Measurements from ENCODE around the gene EPHB1. TPM values are rescaled to one million over a fixed set of nuclear protein-coding genes. Genes with fewer than 3 reads are reported as not detected.

EPHB1 gene
- total and polyA plus RNA-seq, 12 donors, result 0.07 to 3.4 (median 1.6) TPM

DNA sequence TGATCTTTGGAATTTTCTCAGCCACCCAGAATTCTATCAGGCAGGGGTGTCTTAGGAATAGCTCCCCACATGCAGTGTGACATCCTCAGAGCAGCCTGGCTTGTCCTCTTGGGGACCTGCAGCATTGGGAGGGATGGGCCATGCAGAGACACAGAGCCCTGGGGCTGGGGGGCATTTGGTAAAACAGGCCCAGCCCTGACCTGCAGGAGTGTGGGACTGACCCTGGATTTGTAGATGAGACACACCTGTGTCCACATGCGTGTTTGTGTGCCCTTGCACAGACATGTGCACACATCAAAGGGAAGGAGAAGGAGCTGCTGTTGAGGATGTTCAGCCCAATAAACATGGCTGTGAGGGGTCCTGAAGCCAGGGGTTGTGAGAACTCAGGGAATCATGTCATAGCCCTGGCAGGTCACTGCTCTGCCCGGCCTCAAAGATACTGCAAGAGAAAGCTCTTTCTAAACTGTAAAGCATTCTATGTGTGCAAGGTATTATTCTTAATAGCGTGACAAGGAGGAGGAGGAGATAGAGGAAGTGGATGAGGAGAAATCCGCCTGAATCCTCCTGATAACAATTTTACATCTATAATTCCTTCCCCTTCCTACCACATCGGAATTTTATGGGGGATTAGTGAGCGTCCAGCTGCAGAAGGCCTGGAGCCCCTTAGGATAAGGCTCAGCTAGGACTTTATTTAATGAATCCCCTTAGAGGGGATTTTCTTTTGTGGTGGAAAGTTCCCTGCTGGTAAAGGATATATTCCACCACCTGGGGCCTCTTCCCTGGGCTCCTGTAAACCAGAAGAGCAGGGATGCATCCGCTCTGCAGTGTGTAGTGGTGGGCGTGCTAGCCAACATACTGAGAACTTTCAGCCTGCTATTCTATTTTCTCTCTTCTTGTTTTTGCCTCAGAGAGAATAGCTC is 245.5 kb downstream of the EPHB1 start:
- no peak for DNase-seq
- ATAC-seq, result no peak
- WGBS, 2 donors, result 85 to 86% methylated on average over 8 of the region's 8 CpGs
- H3K4me3 ChIP-seq, result no peak overlapping the region
- peaks cover 0 to 12% (median 0%) of the 10 kb centered on the region in 9 donors for H3K4me1 ChIP-seq
- TF ChIP-seq, protein P1, sequence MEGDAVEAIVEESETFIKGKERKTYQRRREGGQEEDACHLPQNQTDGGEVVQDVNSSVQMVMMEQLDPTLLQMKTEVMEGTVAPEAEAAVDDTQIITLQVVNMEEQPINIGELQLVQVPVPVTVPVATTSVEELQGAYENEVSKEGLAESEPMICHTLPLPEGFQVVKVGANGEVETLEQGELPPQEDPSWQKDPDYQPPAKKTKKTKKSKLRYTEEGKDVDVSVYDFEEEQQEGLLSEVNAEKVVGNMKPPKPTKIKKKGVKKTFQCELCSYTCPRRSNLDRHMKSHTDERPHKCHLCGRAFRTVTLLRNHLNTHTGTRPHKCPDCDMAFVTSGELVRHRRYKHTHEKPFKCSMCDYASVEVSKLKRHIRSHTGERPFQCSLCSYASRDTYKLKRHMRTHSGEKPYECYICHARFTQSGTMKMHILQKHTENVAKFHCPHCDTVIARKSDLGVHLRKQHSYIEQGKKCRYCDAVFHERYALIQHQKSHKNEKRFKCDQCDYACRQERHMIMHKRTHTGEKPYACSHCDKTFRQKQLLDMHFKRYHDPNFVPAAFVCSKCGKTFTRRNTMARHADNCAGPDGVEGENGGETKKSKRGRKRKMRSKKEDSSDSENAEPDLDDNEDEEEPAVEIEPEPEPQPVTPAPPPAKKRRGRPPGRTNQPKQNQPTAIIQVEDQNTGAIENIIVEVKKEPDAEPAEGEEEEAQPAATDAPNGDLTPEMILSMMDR (IDR thresholded peaks at IDR 0.05), result no peak
- intact Hi-C loops (cut with DNase I), result no loop called here
- no peak overlapping the region for H3K27ac ChIP-seq
- H3K36me3 ChIP-seq, result no peaks in the 10 kb centered on the region
- no peaks in the 10 kb centered on the region for H3K9me3 ChIP-seq
- no peaks in the 10 kb centered on the region for H3K27me3 ChIP-seq

DNA sequence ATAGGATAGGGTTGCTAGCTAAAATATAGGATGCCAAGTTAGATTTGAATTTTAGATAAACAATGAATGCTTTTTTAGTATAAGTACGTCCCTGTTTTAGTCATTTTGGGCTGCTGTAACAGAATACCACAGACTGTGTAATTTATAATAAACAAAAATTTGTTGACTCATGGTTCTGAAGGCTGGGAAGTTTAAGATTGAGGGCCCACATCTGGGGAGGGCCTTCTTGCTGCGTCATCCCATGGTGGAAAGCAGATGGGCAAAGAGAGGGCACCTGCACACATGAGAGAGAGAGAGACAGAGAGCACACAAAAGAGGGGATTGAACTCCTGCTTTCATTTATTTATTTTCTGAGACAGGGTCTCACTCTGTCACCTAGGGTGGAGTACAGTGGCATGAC is 246.5 kb downstream of the EPHB1 start:
- DNase-seq (no peak), ATAC-seq (no peak)
- intact Hi-C loops (cut with DNase I), result no loop called here
- H3K27ac ChIP-seq, result no peak overlapping the region
- no peak overlapping the region for H3K4me3 ChIP-seq
- H3K36me3 ChIP-seq, result no peaks in the 10 kb centered on the region
- 89% methylated on average over 2 of the region's 2 CpGs for WGBS, 2 donors
- H3K9me3 ChIP-seq, result no peaks in the 10 kb centered on the region
- TF ChIP-seq, protein P1 (IDR thresholded peaks at IDR 0.05), result no peak
- no peaks in the 10 kb centered on the region for H3K27me3 ChIP-seq
- H3K4me1 ChIP-seq, result peaks cover 0 to 10% (median 0%) of the 10 kb centered on the region in 9 donors

DNA sequence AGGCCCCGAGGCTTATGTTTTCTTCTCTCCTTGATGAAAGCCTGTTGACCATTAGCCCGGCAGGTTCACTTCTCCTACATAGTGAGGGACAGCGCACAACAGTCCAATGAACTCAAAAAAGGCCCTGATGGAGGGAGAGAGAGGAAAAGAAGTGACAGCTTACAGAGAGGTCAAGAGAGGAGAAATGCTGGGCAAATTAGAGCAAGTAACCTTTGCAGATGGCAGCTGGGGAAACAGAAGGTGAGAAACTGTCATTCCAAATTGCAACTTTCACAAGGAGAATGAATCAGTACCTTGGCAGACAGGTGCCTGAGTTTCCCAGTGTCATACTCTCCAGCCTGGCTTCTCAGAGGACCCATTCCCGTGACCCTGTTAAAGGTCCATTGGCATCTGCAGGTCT is 252.0 kb downstream of the EPHB1 start:
- ATAC-seq (no peak), DNase-seq (no peak)
- TF ChIP-seq, protein P1 (IDR thresholded peaks at IDR 0.05), result no peak
- H3K27me3 ChIP-seq, result no peaks in the 10 kb centered on the region
- H3K4me1 ChIP-seq, result no peaks in the 10 kb centered on the region
- no peak overlapping the region for H3K4me3 ChIP-seq
- no peaks in the 10 kb centered on the region for H3K9me3 ChIP-seq
- 88 to 91% methylated on average over 4 of the region's 4 CpGs for WGBS, 2 donors
- no peaks in the 10 kb centered on the region for H3K36me3 ChIP-seq
- no peak overlapping the region for H3K27ac ChIP-seq
- intact Hi-C loops (cut with DNase I), result no loop called here

DNA sequence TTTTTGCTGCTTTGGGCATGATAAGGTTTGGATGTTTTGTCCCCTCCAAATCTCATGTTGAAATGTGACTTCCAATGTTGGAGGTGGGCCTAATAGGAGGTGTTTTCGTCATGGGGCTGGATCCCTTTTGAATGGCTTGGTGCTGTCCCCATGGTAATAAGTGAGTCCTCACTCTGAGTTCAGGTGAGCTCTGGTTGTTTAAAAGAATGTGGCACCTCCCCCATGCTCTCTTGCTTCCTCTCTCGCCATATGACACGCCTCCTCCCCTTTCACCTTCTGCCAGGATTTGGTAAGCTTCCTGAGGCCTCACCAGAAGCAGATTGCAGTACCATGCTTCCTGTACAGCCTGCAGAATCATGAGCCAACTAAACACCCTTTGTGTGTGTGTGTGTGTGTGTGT is 255.5 kb downstream of the EPHB1 start:
- TF ChIP-seq, protein P1 (IDR thresholded peaks at IDR 0.05), result no peak
- WGBS, 2 donors, result 84 to 88% methylated on average over 3 of the region's 3 CpGs
- DNase-seq, result no peak
- Histone ChIP-seq H3K9me3 (no peaks in the 10 kb centered on the region), H3K36me3 (no peaks in the 10 kb centered on the region), H3K4me1 (no peaks in the 10 kb centered on the region), H3K27ac (no peak overlapping the region), H3K27me3 (no peaks in the 10 kb centered on the region), H3K4me3 (no peak overlapping the region)
- ATAC-seq, result no peak
- intact Hi-C loops (cut with DNase I), result no loop called here

Data from heart right ventricle (tissue), 16 donors.